H1 (cell line): ENCODE measurements around the gene ITPR1. TPM values are rescaled to one million over a fixed set of nuclear protein-coding genes. Genes with fewer than 3 reads are reported as not detected.

ENCODE experiments used
- CTCF ChIA-PET: fragments of 300-600 bp; sonication (Branson Sonifier 250); formaldehyde crosslinking; loops from one replicate; lab custom pipeline; 2021; ENCODE audit not compliant: partially characterized antibody; lab: Charles Lee
- POLR2A ChIA-PET: fragments of 300-600 bp; sonication (Branson Sonifier 250); formaldehyde crosslinking; loops from one replicate; lab custom pipeline; 2021; ENCODE audit warnings: inconsistent platforms; ENCODE audit not compliant: partially characterized antibody; lab: Charles Lee
- DNase-seq, 2 experiments: peaks; one replicate each; pipeline versions ENCODE4 v3.0.0 to v3.0.0-alpha.2; 2010 to 2022; ENCODE audit warnings: low spot score in 2 of 2, low read depth in 1 of 2, mixed read lengths in 1 of 2
- FAIRE-seq: peaks from 2 replicates; lab custom pipeline; 2011; peaks lifted over from hg19 to GRCh38; lab: Jason Lieb, UNC
- H2AFZ ChIP-seq: 2 replicates; pipeline ENCODE4 v1.8.1; 2012; ENCODE audit warnings: low read length, inconsistent platforms
- H2AK5ac ChIP-seq: 2 replicates; pipeline ENCODE4 v1.6.1; 2013; ENCODE audit warnings: low read depth, low read length
- H2BK120ac ChIP-seq: replicated peaks from 2 replicates; pipeline ENCODE3; 2013; ENCODE audit warnings: low read depth, low read length, inconsistent platforms
- H2BK12ac ChIP-seq: 2 replicates; pipeline ENCODE4 v1.6.1; 2013; ENCODE audit warnings: low read depth, low read length
- H2BK15ac ChIP-seq: 2 replicates; pipeline ENCODE4 v1.6.1; 2013; ENCODE audit warnings: low read length
- H2BK20ac ChIP-seq: 2 replicates; pipeline ENCODE4 v1.6.1; 2013; ENCODE audit warnings: low read length
- H2BK5ac ChIP-seq: 2 replicates; pipeline ENCODE4 v1.6.1; 2013; ENCODE audit warnings: low read depth, low read length
- H3K14ac ChIP-seq: 2 replicates; pipeline ENCODE4 v1.6.1; 2013; ENCODE audit warnings: inconsistent platforms; ENCODE audit not compliant: insufficient read length
- H3K18ac ChIP-seq: 2 replicates; pipeline ENCODE4 v1.6.1; 2013; ENCODE audit warnings: low read length; ENCODE audit errors: extremely low read depth
- H3K23ac ChIP-seq: 2 replicates; pipeline ENCODE4 v1.6.1; 2013; ENCODE audit warnings: inconsistent platforms; ENCODE audit not compliant: insufficient read length
- H3K23me2 ChIP-seq: 2 replicates; pipeline ENCODE4 v1.6.1; 2013; ENCODE audit warnings: low read depth, low read length
- H3K27ac ChIP-seq: 2 replicates; pipeline ENCODE4 v1.6.1; 2011; ENCODE audit warnings: low read depth, low read length, inconsistent platforms
- H3K27me3 ChIP-seq, 4 experiments: replicated peaks in 1 of 4; 1 replicate in 1 of 4; 2 replicates in 3 of 4; pipeline versions ENCODE4 v1.6.1 to v1.8.1; 2011 to 2013; ENCODE audit warnings: low read length in 3 of 4, mild to moderate bottlenecking in 3 of 4, inconsistent platforms in 2 of 4, mixed read lengths in 2 of 4, moderate library complexity in 1 of 4; ENCODE audit not compliant: control insufficient read depth in 3 of 4, insufficient read depth in 3 of 4; ENCODE audit errors: extremely low read depth in 1 of 4
- H3K36me3 ChIP-seq, 4 experiments: 2 replicates each; pipeline versions ENCODE4 v1.6.1 to v1.8.1; 2011 to 2013; ENCODE audit warnings: mild to moderate bottlenecking in 4 of 4, low read length in 3 of 4, moderate library complexity in 2 of 4, control low read depth in 1 of 4, inconsistent platforms in 1 of 4; ENCODE audit not compliant: insufficient read depth in 4 of 4, control insufficient read depth in 2 of 4
- H3K4ac ChIP-seq: replicated peaks from 2 replicates; pipeline ENCODE3; 2013; ENCODE audit warnings: low read length, low read depth, mixed read lengths, inconsistent platforms; ENCODE audit not compliant: insufficient read length
- H3K4me1 ChIP-seq, 4 experiments: replicated peaks in 1 of 4; 1 replicate in 1 of 4; 2 replicates in 3 of 4; pipeline versions ENCODE4 v1.6.1 to v1.8.1; 2011 to 2013; ENCODE audit warnings: low read length in 3 of 4, inconsistent platforms in 2 of 4, mixed read lengths in 1 of 4; ENCODE audit not compliant: insufficient read depth in 4 of 4, control insufficient read depth in 3 of 4
- H3K4me2 ChIP-seq, 2 experiments: 2 replicates each; pipeline versions ENCODE4 v1.6.1 to v1.8.1; 2011 to 2013; ENCODE audit warnings: low read depth in 2 of 2, low read length in 2 of 2, control low read depth in 1 of 2, inconsistent platforms in 1 of 2, mild to moderate bottlenecking in 1 of 2; ENCODE audit not compliant: insufficient read depth in 1 of 2
- H3K4me3 ChIP-seq, 4 experiments: fragments of 200-600, 300-600 bp in 1 of 4; sonication (generic), shearing (Covaris generic), sonication (Bioruptor Twin) in 1 of 4; 2 replicates each; pipeline versions ENCODE4 v1.5.1 to v1.8.1; 2011 to 2016; ENCODE audit warnings: low read length in 4 of 4, low read depth in 3 of 4, control low read depth in 2 of 4, inconsistent platforms in 2 of 4, mild to moderate bottlenecking in 2 of 4, mixed read lengths in 1 of 4, moderate library complexity in 1 of 4; ENCODE audit not compliant: insufficient read depth in 2 of 4; ENCODE audit errors: extremely low read depth in 1 of 4
- H3K56ac ChIP-seq: replicated peaks from 2 replicates; pipeline ENCODE3; 2013; ENCODE audit warnings: low read depth, mild to moderate bottlenecking, mixed read lengths, low read length, inconsistent platforms; ENCODE audit not compliant: insufficient read length
- H3K79me1 ChIP-seq: 2 replicates; pipeline ENCODE4 v1.6.1; 2013; ENCODE audit warnings: low read depth, low read length, control low read depth
- H3K79me2 ChIP-seq, 2 experiments: 2 replicates each; pipeline versions ENCODE4 v1.6.1 to v1.8.1; 2012 to 2013; ENCODE audit warnings: low read length in 2 of 2, mild to moderate bottlenecking in 2 of 2, inconsistent platforms in 1 of 2; ENCODE audit not compliant: insufficient read depth in 2 of 2, control insufficient read depth in 1 of 2
- H3K9ac ChIP-seq, 4 experiments: replicated peaks in 1 of 4; 1 replicate in 1 of 4; 2 replicates in 3 of 4; pipeline versions ENCODE4 v1.6.1 to v1.8.1; 2011 to 2013; ENCODE audit warnings: low read depth in 3 of 4, low read length in 3 of 4, control low read depth in 2 of 4, mild to moderate bottlenecking in 2 of 4, moderate library complexity in 2 of 4, inconsistent platforms in 1 of 4; ENCODE audit errors: extremely low read depth in 1 of 4
- H3K9me3 ChIP-seq, 2 experiments: 2 replicates each; pipeline versions ENCODE4 v1.6.1 to v1.8.1; 2012 to 2013; ENCODE audit warnings: mild to moderate bottlenecking in 2 of 2, moderate library complexity in 2 of 2, control low read depth in 1 of 2, inconsistent platforms in 1 of 2, low read depth in 1 of 2, low read length in 1 of 2, mixed read lengths in 1 of 2; ENCODE audit not compliant: insufficient read depth in 2 of 2
- H4K20me1 ChIP-seq, 2 experiments: replicated peaks in 1 of 2; 2 replicates each; pipeline versions ENCODE3 to v1.8.1; 2011 to 2013; ENCODE audit warnings: inconsistent platforms in 2 of 2, low read length in 2 of 2, mild to moderate bottlenecking in 1 of 2; ENCODE audit not compliant: insufficient read depth in 2 of 2, control insufficient read depth in 1 of 2
- H4K5ac ChIP-seq: 2 replicates; pipeline ENCODE4 v1.6.1; 2013; ENCODE audit warnings: low read length, low read depth, mixed read lengths, inconsistent platforms; ENCODE audit not compliant: insufficient read length
- H4K8ac ChIP-seq: 2 replicates; pipeline ENCODE4 v1.8.0; 2013; ENCODE audit warnings: mild to moderate bottlenecking, moderate library complexity, low read length, inconsistent platforms; ENCODE audit not compliant: insufficient read depth; ENCODE audit errors: extremely low read depth
- H4K91ac ChIP-seq: replicated peaks from 2 replicates; pipeline ENCODE3; 2013; ENCODE audit warnings: low read length, mixed read lengths, inconsistent platforms; ENCODE audit not compliant: insufficient read length
- CBX5 ChIP-seq: fragments of 300-800, 300-1000 bp; sonication (generic); IDR thresholded peaks from 2 replicates; pipeline ENCODE4 v1.7.1; 2016; ENCODE audit warnings: antibody characterized with exemption, low read length, low read depth
- CBX8 ChIP-seq: fragments of 300-800, 300-1000 bp; sonication (generic); IDR thresholded peaks from 2 replicates; pipeline ENCODE4 v1.7.1; 2016; ENCODE audit warnings: low read depth, low read length, borderline replicate concordance
- EP300 ChIP-seq, 2 experiments: IDR thresholded peaks; 1 replicate in 1 of 2; 2 replicates in 1 of 2; pipeline ENCODE4 v1.6.1; 2011 to 2012; ENCODE audit warnings: low read depth in 2 of 2, low read length in 2 of 2, mild to moderate bottlenecking in 2 of 2, borderline replicate concordance in 1 of 2, inconsistent platforms in 1 of 2, moderate library complexity in 1 of 2
- GABPA ChIP-seq: IDR thresholded peaks from 2 replicates; pipeline ENCODE4 v1.6.1; 2011; ENCODE audit warnings: mild to moderate bottlenecking, low read length, moderate library complexity, borderline replicate concordance; ENCODE audit not compliant: insufficient read depth
- RNF2 ChIP-seq: fragments of 200-900, 300-1000 bp; sonication (generic); IDR thresholded peaks from 2 replicates; pipeline ENCODE4 v1.7.1; 2016; ENCODE audit warnings: borderline replicate concordance, low read depth, mild to moderate bottlenecking, antibody characterized with exemption, low read length; ENCODE audit not compliant: poor library complexity, severe bottlenecking; ENCODE audit errors: missing control alignments
- SAP30 ChIP-seq: fragments of 300-600 bp; sonication (generic); IDR thresholded peaks from 2 replicates; pipeline ENCODE4 v1.7.1; 2012; ENCODE audit warnings: low read length, moderate library complexity, mild to moderate bottlenecking, inconsistent platforms; ENCODE audit not compliant: insufficient read depth, insufficient replicate concordance
- WGBS, 2 experiments: shearing (Covaris generic) in 1 of 2; methylation state at CpG; one replicate each; pipeline versions ENCODE4 v1.1.6 to v1.1.7; 2013 to 2015; ENCODE audit warnings: low lambda C conversion rate in 2 of 2, mixed read lengths in 2 of 2, inconsistent platforms in 1 of 2, low coverage in 1 of 2, missing lambda C conversion rate in 1 of 2; ENCODE audit not compliant: insufficient replicate concordance in 2 of 2, insufficient coverage in 1 of 2, insufficient read length in 1 of 2; ENCODE audit errors: extremely low coverage in 1 of 2, missing lambda C conversion rate in 1 of 2; 5-methylcytosine and 5-hydroxymethylcytosine counted together
- polyA plus RNA-seq, 7 experiments: library from polyadenylated mRNA; depleted of rRNA in 3 of 7; stranded (reverse) in 5 of 7; unstranded in 2 of 7; fragments of >200 nt in 5 of 7; fragments of 200-250 nt in 2 of 7; gene quantifications; 1 replicate in 5 of 7; 2 replicates in 1 of 7; 4 replicates in 1 of 7; pipeline versions ENCODE4 v1.2.1 to v1.2.3, GENCODE V29; 2011 to 2013; ENCODE audit warnings: missing spikeins in 2 of 7, mixed read lengths in 2 of 7
- total RNA-seq: library from RNA; stranded (reverse); fragmentation: NEBNext Ultra II Directional; extraction: Animal tissue kit (Norgen Biotek cat#: 25700); gene quantifications from 2 replicates; pipeline ENCODE4 v1.2.1, GENCODE V29; 2021
- TF ChIP-seq, protein P1 (sequence below): IDR thresholded peaks from 2 replicates; pipeline ENCODE4 v1.6.1; 2012; ENCODE audit warnings: inconsistent platforms

ITPR1 gene
- total and polyA plus RNA-seq, 2 of the 8 experiments (the other 6 are each of a cell fraction or from before 2014, with no cell fraction given) = 2.5 to 16.3 TPM

DNA sequence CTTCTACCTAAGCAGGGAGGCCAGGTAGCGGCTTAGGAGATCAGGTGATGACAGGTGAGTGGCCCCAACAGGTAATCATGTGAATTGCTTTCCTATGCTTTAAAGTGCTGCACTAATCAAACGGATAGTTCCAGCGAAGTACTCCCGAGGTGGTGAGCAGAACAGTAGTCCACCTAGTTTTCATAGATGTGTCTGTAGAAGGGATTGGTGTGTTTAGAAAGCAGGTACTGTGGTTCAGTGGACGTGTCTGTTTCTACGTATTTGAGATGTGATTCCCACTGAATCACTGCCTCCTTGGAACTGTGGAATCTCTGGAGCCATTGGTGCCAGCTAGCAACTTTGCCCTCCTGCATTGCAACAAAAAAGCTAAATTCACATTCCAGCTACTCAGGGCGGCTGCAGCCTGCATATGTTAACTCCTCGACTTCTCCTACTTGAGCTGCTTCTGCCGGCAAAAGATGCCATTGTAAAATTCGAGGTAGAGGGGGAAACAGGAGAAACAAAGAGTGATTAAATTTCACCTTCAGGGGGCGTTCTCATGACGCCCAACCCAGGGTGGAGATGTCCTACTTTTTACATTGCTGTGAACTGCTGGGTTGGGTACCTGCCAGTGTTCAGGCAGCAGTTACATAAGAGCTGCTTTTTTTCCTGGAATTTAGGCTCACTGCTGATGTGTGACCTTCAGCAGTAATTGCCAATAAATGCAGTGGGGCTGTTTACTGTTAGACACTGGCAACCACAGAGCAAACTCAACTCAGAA lies 227.3 kb downstream of the ITPR1 start:
- FAIRE-seq (peak; percentile 82), DNase-seq (peak in 1 of 2 experiments; percentile 52)
- peak overlapping the region; percentile 14 to 37; a peak in 3 of 4 replicates for H3K4me2 ChIP-seq
- H3K18ac ChIP-seq = peak overlapping the region; percentile 81; the same call in 1 of the 2 replicates
- POLR2A ChIA-PET = interaction anchor here (0.9 to 1.3 kb wide), 2 partner anchors 9 to 258 kb away, joined by 3 to 4 read pairs; partner anchors contain the start of gene BHLHE40
- H3K4ac ChIP-seq = no peak overlapping the region
- no peak overlapping the region for H3K27ac ChIP-seq
- peaks cover 3 to 11% (median 6%) of the 10 kb centered on the region in 4 experiments; a peak in 4 of 7 replicates for H3K4me1 ChIP-seq
- H2BK120ac ChIP-seq = no peak overlapping the region
- CTCF ChIA-PET = interaction anchor here (0.6 to 3.0 kb wide), 72 partner anchors 9 to 601 kb away, joined by 3 to 45 read pairs (median 5); partner anchors contain the start of gene BHLHE40
- H2BK12ac ChIP-seq = peak overlapping the region; percentile 91
- H2AFZ ChIP-seq = 0 out of 2 replicates have a peak overlapping the region, but pooled peaks have one; percentile 82
- no peak overlapping the region for H3K23ac ChIP-seq
- no peaks in the 10 kb centered on the region for H3K27me3 ChIP-seq
- H3K4me3 ChIP-seq = no peak overlapping the region; a peak in 2 of 8 replicates
- H3K9ac ChIP-seq = no peak overlapping the region
- no peaks in the 10 kb centered on the region for H3K36me3 ChIP-seq
- H4K91ac ChIP-seq = no peak overlapping the region
- peak overlapping the region; percentile 40; the same call in 1 of the 2 replicates for H2BK15ac ChIP-seq
- H4K8ac ChIP-seq = no peak overlapping the region
- H2BK5ac ChIP-seq = no peak overlapping the region
- H3K79me1 ChIP-seq = no peaks in the 10 kb centered on the region
- peak overlapping the region; percentile 64; the same call in 1 of the 2 replicates for H2BK20ac ChIP-seq
- 41% methylated on average over 12 of the region's 12 CpGs; no CpG with 5 or more reads in 1 of the 2 experiments for WGBS, 2 experiments
- no peak overlapping the region for H3K14ac ChIP-seq
- no peak overlapping the region for H2AK5ac ChIP-seq
- H3K9me3 ChIP-seq = no peaks in the 10 kb centered on the region
- H4K20me1 ChIP-seq = no peaks in the 10 kb centered on the region
- H3K23me2 ChIP-seq = no peaks in the 10 kb centered on the region
- no peaks in the 10 kb centered on the region for H3K79me2 ChIP-seq
- no peak overlapping the region for H3K56ac ChIP-seq
- no peak overlapping the region for H4K5ac ChIP-seq
- TF ChIP-seq SAP30 (no peak), GABPA (no peak), EP300 (IDR thresholded peaks at IDR 0.05; ENCODE audit: borderline replicate concordance in 1 of 2, low read depth in 2 of 2, low read length in 2 of 2) (no peak), CBX5 (no peak), CBX8 (no peak), RNF2 (no peak)
- TF ChIP-seq, protein P1, sequence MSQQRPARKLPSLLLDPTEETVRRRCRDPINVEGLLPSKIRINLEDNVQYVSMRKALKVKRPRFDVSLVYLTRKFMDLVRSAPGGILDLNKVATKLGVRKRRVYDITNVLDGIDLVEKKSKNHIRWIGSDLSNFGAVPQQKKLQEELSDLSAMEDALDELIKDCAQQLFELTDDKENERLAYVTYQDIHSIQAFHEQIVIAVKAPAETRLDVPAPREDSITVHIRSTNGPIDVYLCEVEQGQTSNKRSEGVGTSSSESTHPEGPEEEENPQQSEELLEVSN = no peak
